ENCODE measurements around the gene DNLZ. TPM values are rescaled to one million over a fixed set of nuclear protein-coding genes. Genes with fewer than 3 reads are reported as not detected.
"Not testable (repeated sequence)": the region's sequence is repeated elsewhere in the genome, so short reads cannot be mapped to it uniquely, and the experiment has no call there.

Gene DNLZ
- total RNA-seq, 1 donor from 2014 or later = 17.2 TPM

- intact Hi-C loops (cut with micrococcal nuclease) = loop anchor here (1.0 to 10.0 kb wide), 13 partner anchors 21 to 1241 kb away; partner anchors contain the start of genes ARRDC1, CCDC183, ENTR1 and GPSM1
Observed at GRCh38 chr9:136363949-136364748, 605 bp upstream of the DNLZ start.

GRCh38 chr9:136362450-136362784, 1.1 kb downstream of the DNLZ start:
- intact Hi-C loops (cut with micrococcal nuclease) = loop anchor here (10.0 kb wide), 1 partner anchor 432 kb away; the partner anchor contains the start of genes CCDC183 and TMEM141

- intact Hi-C loops (cut with micrococcal nuclease) = loop anchor here (10.0 kb wide), 1 partner anchor 433 kb away; the partner anchor contains the start of genes CCDC183 and TMEM141
Observed at GRCh38 chr9:136361754-136362449, 1.6 kb downstream of the DNLZ start.

GRCh38 chr9:136361047-136361753, 2.3 kb downstream of the DNLZ start:
- intact Hi-C loops (cut with micrococcal nuclease) = loop anchor here (10.0 kb wide), 1 partner anchor 434 kb away; the partner anchor contains the start of genes CCDC183 and TMEM141

- intact Hi-C loops (cut with micrococcal nuclease) = loop anchor here (10.0 kb wide), 1 partner anchor 435 kb away; the partner anchor contains the start of genes CCDC183 and TMEM141
Observed at GRCh38 chr9:136359774-136360718, 3.5 kb downstream of the DNLZ start.

GRCh38 chr9:136358888-136359287, 4.7 kb downstream of the DNLZ start:
- intact Hi-C loops (cut with micrococcal nuclease) = no loop called here

GRCh38 chr9:136358016-136358415, 5.5 kb downstream of the DNLZ start:
- intact Hi-C loops (cut with micrococcal nuclease) = no loop called here

- intact Hi-C loops (cut with micrococcal nuclease) = no loop called here
Observed at GRCh38 chr9:136357202-136357725, 6.3 kb downstream of the DNLZ start.

GRCh38 chr9:136355616-136356557, 7.7 kb downstream of the DNLZ start:
- intact Hi-C loops (cut with micrococcal nuclease) = no loop called here

- intact Hi-C loops (cut with micrococcal nuclease) = no loop called here
Observed at GRCh38 chr9:136354592-136355085, 8.9 kb downstream of the DNLZ start.

GRCh38 chr9:136353757-136354488, 9.6 kb downstream of the DNLZ start:
- intact Hi-C loops (cut with micrococcal nuclease) = no loop called here

GRCh38 chr9:136353088-136353487, 10.5 kb downstream of the DNLZ start:
- intact Hi-C loops (cut with micrococcal nuclease) = no loop called here

GRCh38 chr9:136352682-136353081, 10.9 kb downstream of the DNLZ start:
- intact Hi-C loops (cut with micrococcal nuclease) = no loop called here

GRCh38 chr9:136351868-136352267, 11.7 kb downstream of the DNLZ start:
- intact Hi-C loops (cut with micrococcal nuclease) = not testable (repeated sequence)

- intact Hi-C loops (cut with micrococcal nuclease) = no loop called here
Observed at GRCh38 chr9:136351252-136351800, 12.2 kb downstream of the DNLZ start.

GRCh38 chr9:136349546-136349945, 14.0 kb downstream of the DNLZ start:
- intact Hi-C loops (cut with micrococcal nuclease) = no loop called here

- intact Hi-C loops (cut with micrococcal nuclease) = no loop called here
Observed at GRCh38 chr9:136348691-136349090, 14.9 kb downstream of the DNLZ start.
